ENCODE measurements around the gene SUCLA2.

- TF ChIP-seq, protein P1, sequence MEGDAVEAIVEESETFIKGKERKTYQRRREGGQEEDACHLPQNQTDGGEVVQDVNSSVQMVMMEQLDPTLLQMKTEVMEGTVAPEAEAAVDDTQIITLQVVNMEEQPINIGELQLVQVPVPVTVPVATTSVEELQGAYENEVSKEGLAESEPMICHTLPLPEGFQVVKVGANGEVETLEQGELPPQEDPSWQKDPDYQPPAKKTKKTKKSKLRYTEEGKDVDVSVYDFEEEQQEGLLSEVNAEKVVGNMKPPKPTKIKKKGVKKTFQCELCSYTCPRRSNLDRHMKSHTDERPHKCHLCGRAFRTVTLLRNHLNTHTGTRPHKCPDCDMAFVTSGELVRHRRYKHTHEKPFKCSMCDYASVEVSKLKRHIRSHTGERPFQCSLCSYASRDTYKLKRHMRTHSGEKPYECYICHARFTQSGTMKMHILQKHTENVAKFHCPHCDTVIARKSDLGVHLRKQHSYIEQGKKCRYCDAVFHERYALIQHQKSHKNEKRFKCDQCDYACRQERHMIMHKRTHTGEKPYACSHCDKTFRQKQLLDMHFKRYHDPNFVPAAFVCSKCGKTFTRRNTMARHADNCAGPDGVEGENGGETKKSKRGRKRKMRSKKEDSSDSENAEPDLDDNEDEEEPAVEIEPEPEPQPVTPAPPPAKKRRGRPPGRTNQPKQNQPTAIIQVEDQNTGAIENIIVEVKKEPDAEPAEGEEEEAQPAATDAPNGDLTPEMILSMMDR (IDR thresholded peaks at IDR 0.05) = no peak
- TF ChIP-seq POLR2A (IDR thresholded peaks at IDR 0.05) = no peak
These were observed 92.7 kb downstream of the SUCLA2 start for GRCh38 chr13:47908197-47908902.
